K562 (cell line): ENCODE measurements around the gene WASF2. TPM values are rescaled to one million over a fixed set of nuclear protein-coding genes. Genes with fewer than 3 reads are reported as not detected.
A peak's percentile ranks its signal among the peaks of the same experiment; 100 is the strongest.

ENCODE experiments used
- AFF4 ChIP-seq: sonication (generic); formaldehyde crosslinking; IDR thresholded peaks from 2 replicates; pipeline ENCODE4 v1.8.0; 2023; ENCODE audit warnings: mild to moderate bottlenecking, missing genetic modification reagents
- NONO ChIP-seq, 2 experiments: fragments of 200-400 bp in 1 of 2; fragments of 450-650 bp in 1 of 2; formaldehyde crosslinking in 1 of 2; IDR thresholded peaks; 2 replicates each; pipeline ENCODE4 v1.6.1; 2017; ENCODE audit warnings: low read depth in 2 of 2, mild to moderate bottlenecking in 2 of 2, moderate library complexity in 2 of 2, low read length in 1 of 2
- NR4A1 ChIP-seq, 2 experiments: fragments of 250-450 bp in 1 of 2; fragments of 450-650 bp in 1 of 2; sonication (Bioruptor Pico) in 1 of 2; IDR thresholded peaks; 2 replicates each; pipeline versions ENCODE4 v1.4.0 to v1.6.1; 2016 to 2020; ENCODE audit warnings: mild to moderate bottlenecking in 2 of 2, missing compliant biosample characterization in 1 of 2, missing genetic modification characterization in 1 of 2, moderate library complexity in 1 of 2
- ZNF592 ChIP-seq: fragments of 450-650 bp; IDR thresholded peaks from 2 replicates; pipeline ENCODE4 v1.6.1; 2017; ENCODE audit warnings: antibody characterized with exemption, mild to moderate bottlenecking
- ZNF764 ChIP-seq: fragments of 250-450 bp; sonication (Bioruptor Pico); IDR thresholded peaks from 2 replicates; pipeline ENCODE4 v1.4.0; 2020; ENCODE audit warnings: low read depth, mild to moderate bottlenecking, moderate library complexity
- polyA plus RNA-seq, 8 experiments: library from polyadenylated mRNA; depleted of rRNA in 4 of 8; stranded (reverse) in 5 of 8; unstranded in 3 of 8; fragments of >200 nt; fragmentation: Nextera tagmentation in 2 of 8; fragmentation: Illumina TruSeq in 1 of 8; extraction: Ambion mirVana in 2 of 8; extraction: Trizol in 1 of 8; gene quantifications; 2 replicates each; pipeline versions ENCODE4 v1.2.1 to v1.2.3, GENCODE V29; 2011 to 2014; ENCODE audit warnings: inconsistent platforms in 1 of 8, missing spikeins in 1 of 8
- total RNA-seq, 7 experiments: library from RNA; depleted of rRNA in 6 of 7; stranded (reverse); fragments of >200 nt in 6 of 7; fragmentation: Illumina TruSeq in 2 of 7; extraction: Trizol in 2 of 7; gene quantifications; 2 replicates each; pipeline versions ENCODE4 v1.2.1 to v1.2.3, GENCODE V29; 2011 to 2021; ENCODE audit warnings: low replicate concordance in 1 of 7

WASF2 gene
- total and polyA plus RNA-seq, 9 of the 15 experiments (the other 6 are each of a cell fraction or from before 2014, with no cell fraction given), result 8.2 to 163 (median 31.2) TPM

GRCh38 chr1:27504588-27505419 is 14.8 kb upstream of the WASF2 start (continued):
- TF ChIP-seq ZNF592, result peak; percentile 51; the same call in 1 of the 2 replicates
- no peak for TF ChIP-seq NONO (IDR thresholded peaks at IDR 0.05; ENCODE audit: low read depth in 2 of 2, low read length in 1 of 2)
- no peak for TF ChIP-seq NR4A1 (CRISPR knock-in tag; IDR thresholded peaks at IDR 0.05)
- TF ChIP-seq NR4A1 (tag; IDR thresholded peaks at IDR 0.05), result 0 out of 2 replicates have a peak, but pooled peaks have one; percentile 41
- TF ChIP-seq AFF4, result 0 out of 2 replicates have a peak, but pooled peaks have one; percentile 19
- no peak for TF ChIP-seq ZNF764 (CRISPR knock-in tag)
